HepG2 (cell line): Measurements from ENCODE around the gene ADAMTS12. TPM values are rescaled to one million over a fixed set of nuclear protein-coding genes. Genes with fewer than 3 reads are reported as not detected.

Experiments
- ATAC-seq: fragments of 200-7000 bp; cut with Tn5 transposase; 3 replicates; pipeline ENCODE4 v1.9.1; 2020; ENCODE audit warnings: mild to moderate bottlenecking, moderate library complexity
- BruUV-seq: library from RNA; stranded (reverse); fragments of 400-500 nt; replicated peaks from 2 replicates; lab custom pipeline; 2021; lab: Mats Ljungman, UMichigan
- CTCF ChIA-PET: fragments of 300-600 bp; formaldehyde crosslinking; extraction: SDS; loops from one replicate; lab custom pipeline; 2021; ENCODE audit warnings: low total read pairs, inconsistent platforms, low intra/inter-chr PET ratio; lab: Yijun Ruan, JAX
- POLR2A ChIA-PET: fragments of 350-600 bp; sonication (Branson Sonifier 250); formaldehyde crosslinking; loops from one replicate; lab custom pipeline; 2020; ENCODE audit warnings: antibody characterized with exemption, inconsistent platforms; lab: Yijun Ruan, JAX
- DNase-seq: peaks from one replicate; pipeline ENCODE4 v3.0.0-alpha.2; 2015; ENCODE audit warnings: low spot score
- FAIRE-seq: peaks from 3 replicates; lab custom pipeline; 2011; peaks lifted over from hg19 to GRCh38; lab: Jason Lieb, UNC
- H2AFZ ChIP-seq: one replicate; pipeline ENCODE4 v1.6.1; 2011; ENCODE audit warnings: low read length, inconsistent platforms
- H3K27ac ChIP-seq: fragments of 300-600 bp; 3 replicates; pipeline ENCODE4 v1.8.0; 2011; ENCODE audit warnings: mixed run types, mild to moderate bottlenecking, mixed read lengths, low read length, inconsistent platforms; ENCODE audit not compliant: insufficient read depth; ENCODE audit errors: extremely low read length
- H3K27me3 ChIP-seq, 2 experiments: fragments of 200-600 bp in 1 of 2; 2 replicates in 1 of 2; 3 replicates in 1 of 2; pipeline versions ENCODE4 v1.6.0 to v1.8.0; 2011; ENCODE audit warnings: low read length in 2 of 2, mild to moderate bottlenecking in 2 of 2, moderate library complexity in 2 of 2, inconsistent platforms in 1 of 2; ENCODE audit not compliant: insufficient read depth in 2 of 2, control insufficient read depth in 1 of 2
- H3K36me3 ChIP-seq, 2 experiments: fragments of 200-600 bp in 1 of 2; replicated peaks in 1 of 2; 2 replicates in 1 of 2; 3 replicates in 1 of 2; pipeline versions ENCODE4 v1.5.1 to v1.8.0; 2011; ENCODE audit warnings: low read length in 2 of 2, inconsistent platforms in 1 of 2; ENCODE audit not compliant: insufficient read depth in 2 of 2, control insufficient read depth in 1 of 2
- H3K4me1 ChIP-seq: 2 replicates; pipeline ENCODE4 v1.5.1; 2012; ENCODE audit warnings: low read length, inconsistent platforms; ENCODE audit not compliant: insufficient read depth
- H3K4me2 ChIP-seq: 2 replicates; pipeline ENCODE4 v1.6.0; 2011; ENCODE audit warnings: low read depth, low read length, inconsistent platforms
- H3K4me3 ChIP-seq, 3 experiments: fragments of 200-600 bp in 1 of 3; sonication (generic), shearing (Covaris generic) in 1 of 3; replicated peaks in 1 of 3; 2 replicates each; pipeline ENCODE4 v1.5.1; 2011 to 2016; ENCODE audit warnings: low read length in 3 of 3, inconsistent platforms in 2 of 3, low read depth in 2 of 3, mild to moderate bottlenecking in 2 of 3, control low read depth in 1 of 3, mixed read lengths in 1 of 3; ENCODE audit not compliant: insufficient read depth in 1 of 3
- H3K79me2 ChIP-seq: one replicate; pipeline ENCODE4 v1.6.1; 2011; ENCODE audit warnings: low read length, inconsistent platforms; ENCODE audit not compliant: insufficient read depth
- H3K9ac ChIP-seq: 2 replicates; pipeline ENCODE4 v1.6.0; 2011; ENCODE audit warnings: mild to moderate bottlenecking, low read depth, low read length, inconsistent platforms; ENCODE audit not compliant: insufficient read depth
- H3K9me3 ChIP-seq: 2 replicates; pipeline ENCODE4 v1.5.1; 2012; ENCODE audit warnings: mild to moderate bottlenecking, low read length
- H4K20me1 ChIP-seq: 2 replicates; pipeline ENCODE4 v1.6.0; 2011; ENCODE audit warnings: inconsistent platforms, mild to moderate bottlenecking, low read length, moderate library complexity; ENCODE audit not compliant: insufficient read depth
- CHD2 ChIP-seq: IDR thresholded peaks from 2 replicates; pipeline ENCODE4 v1.6.1; 2011; ENCODE audit warnings: low read depth, low read length, improper control_type of control experiment
- EHMT2 ChIP-seq: fragments of 200-600 bp; sonication (generic); IDR thresholded peaks from 2 replicates; pipeline ENCODE4 v1.7.0; 2017; ENCODE audit warnings: antibody characterized with exemption, low read depth, low read length, borderline replicate concordance
- GTF2F1 ChIP-seq: fragments of 150-350 bp; IDR thresholded peaks from 2 replicates; pipeline ENCODE4 v1.6.1; 2014; ENCODE audit warnings: low read length
- NAIF1 ChIP-seq: sonication (generic); formaldehyde crosslinking; IDR thresholded peaks from 2 replicates; pipeline ENCODE4 v1.5.0; 2020; ENCODE audit warnings: mild to moderate bottlenecking, missing genetic modification reagents, borderline replicate concordance
- NFYB ChIP-seq: sonication (generic); formaldehyde crosslinking; IDR thresholded peaks from 2 replicates; pipeline ENCODE4 v1.4.0; 2020; ENCODE audit warnings: missing genetic modification reagents
- SNAPC4 ChIP-seq: sonication (generic); formaldehyde crosslinking; IDR thresholded peaks from 2 replicates; pipeline ENCODE4 v1.4.0; 2020; ENCODE audit warnings: mild to moderate bottlenecking, missing genetic modification reagents
- TFAP4 ChIP-seq: sonication (generic); IDR thresholded peaks from 2 replicates; pipeline ENCODE4 v1.6.1; 2016; ENCODE audit warnings: low read depth, borderline replicate concordance
- ZNF550 ChIP-seq: sonication (generic); formaldehyde crosslinking; IDR thresholded peaks from 2 replicates; pipeline ENCODE4 v1.4.0; 2020; ENCODE audit warnings: mild to moderate bottlenecking, missing genetic modification reagents, borderline replicate concordance
- ZNF589 ChIP-seq: sonication (generic); formaldehyde crosslinking; conservative IDR thresholded peaks from 2 replicates; pipeline ENCODE4 v1.8.0; 2022; ENCODE audit warnings: mild to moderate bottlenecking, moderate library complexity, missing genetic modification reagents
- ZNF652 ChIP-seq: IDR thresholded peaks from 2 replicates; pipeline ENCODE4 v1.6.1; 2016; ENCODE audit warnings: low read depth, borderline replicate concordance
- ZNF773 ChIP-seq: sonication (generic); formaldehyde crosslinking; IDR thresholded peaks from 2 replicates; pipeline ENCODE4 v1.4.0; 2020; ENCODE audit warnings: missing genetic modification reagents, borderline replicate concordance
- WGBS: methylation state at CpG from one replicate; pipeline ENCODE4 v1.1.6; 2017; ENCODE audit warnings: low lambda C conversion rate; 5-methylcytosine and 5-hydroxymethylcytosine counted together
- in situ Hi-C: cut with HindIII; loops from 2 replicates; pipeline ENCODE4 v1.10.0; 2017; ENCODE audit warnings: low pct_unique_long_range_greater_than_20kb; ENCODE audit not compliant: extremely low pct_ligation_motif_present
- intact Hi-C: fragments of 100-400 bp; cut with micrococcal nuclease; formaldehyde crosslinking; loops from one replicate; pipeline ENCODE4 v1.10.0; 2022; ENCODE audit not compliant: unreplicated experiment
- polyA plus RNA-seq, 8 experiments: library from polyadenylated mRNA; depleted of rRNA in 3 of 8; stranded (reverse) in 7 of 8; unstranded in 1 of 8; fragments of >200 nt; fragmentation: Illumina TruSeq in 4 of 8; extraction: Trizol in 4 of 8; gene quantifications; 2 replicates each; pipeline versions ENCODE4 v1.2.1 to v1.2.3, GENCODE V29; 2011 to 2016; ENCODE audit warnings: low read depth in 4 of 8, missing spikeins in 1 of 8, mixed read lengths in 1 of 8; ENCODE audit not compliant: insufficient read depth in 1 of 8
- total RNA-seq, 5 experiments: library from RNA; depleted of rRNA; stranded (reverse); fragments of >200 nt; fragmentation: Illumina TruSeq; extraction: Trizol; gene quantifications; 2 replicates each; pipeline ENCODE4 v1.2.3, GENCODE V29; 2016; ENCODE audit warnings: low read depth in 1 of 5
- TF ChIP-seq, protein P1 (sequence below): sonication (generic); formaldehyde crosslinking; IDR thresholded peaks from 2 replicates; pipeline ENCODE4 v1.4.0; 2020; ENCODE audit warnings: missing genetic modification reagents

The ADAMTS12 gene
- total and polyA plus RNA-seq, 2 of the 13 experiments (the other 11 are each of a cell fraction or from before 2014, with no cell fraction given), result 0.03 TPM; not detected in 1

DNA sequence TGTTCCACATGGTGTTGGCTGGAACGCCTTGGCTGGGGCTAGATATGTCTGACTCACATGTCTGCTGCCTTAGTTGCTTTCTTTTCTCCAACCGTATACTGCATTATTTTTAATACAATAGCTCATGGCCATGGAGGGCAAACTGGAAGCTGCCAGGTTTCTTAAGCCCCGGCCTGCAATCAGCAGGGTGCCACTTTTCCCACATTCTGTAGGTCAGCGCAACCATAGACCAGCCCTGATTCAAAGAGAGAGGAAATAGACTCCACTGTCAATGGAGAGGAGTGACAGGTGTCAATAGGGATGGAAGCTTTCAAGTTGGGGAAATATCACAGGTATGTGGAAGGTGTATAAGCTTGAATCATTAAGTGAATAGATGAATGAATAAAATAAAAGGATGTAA, 390.5 kb downstream of the ADAMTS12 start:
- ATAC-seq (no peak), DNase-seq (no peak), FAIRE-seq (no peak)
- BruUV-seq, result no TSS peak
- ChIA-PET POLR2A (no interaction called here), CTCF (no interaction called here)
- Histone ChIP-seq H3K4me2 (no peak overlapping the region), H3K36me3 (no peaks in the 10 kb centered on the region), H3K4me1 (no peaks in the 10 kb centered on the region; the same call in 1 of the 2 replicates), H3K79me2 (no peaks in the 10 kb centered on the region), H3K9me3 (no peaks in the 10 kb centered on the region), H2AFZ (no peak overlapping the region), H3K9ac (no peak overlapping the region), H4K20me1 (no peaks in the 10 kb centered on the region), H3K27ac (no peak overlapping the region), H3K4me3 (no peak overlapping the region), H3K27me3 (no peaks in the 10 kb centered on the region)
- WGBS, result 46% methylated on average over 4 of the region's 4 CpGs
- in situ Hi-C loops (no loop called here), intact Hi-C loops (no loop called here)
- TF ChIP-seq ZNF773 (CRISPR knock-in tag) (no peak), ZNF652 (CRISPR knock-in tag) (no peak)

DNA sequence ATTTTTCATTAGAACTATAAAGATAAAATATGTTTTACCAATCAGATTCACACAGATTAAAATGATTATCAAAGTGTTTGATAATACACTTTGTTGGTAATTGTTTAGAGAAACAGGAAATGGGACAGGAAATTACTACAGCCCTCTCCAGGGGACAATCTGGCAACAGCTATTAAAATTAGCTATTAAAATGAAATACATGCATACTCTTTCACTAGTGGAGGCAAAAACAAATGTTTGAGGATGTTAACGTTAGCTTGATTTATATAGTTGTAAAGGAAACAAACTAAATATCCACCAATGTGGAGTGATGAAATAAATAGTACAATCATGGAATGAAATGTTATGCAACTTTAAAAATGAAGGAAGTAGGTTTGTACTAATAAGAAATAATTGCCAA, 397.3 kb downstream of the ADAMTS12 start:
- Histone ChIP-seq H3K27me3 (no peaks in the 10 kb centered on the region), H3K4me3 (no peak overlapping the region), H3K9me3 (no peaks in the 10 kb centered on the region), H3K36me3 (no peaks in the 10 kb centered on the region), H3K27ac (no peak overlapping the region), H3K4me2 (no peak overlapping the region), H2AFZ (no peak overlapping the region), H4K20me1 (no peaks in the 10 kb centered on the region), H3K4me1 (peaks cover 9% of the 10 kb centered on the region; the same call in 1 of the 2 replicates), H3K9ac (no peak overlapping the region), H3K79me2 (no peaks in the 10 kb centered on the region)
- intact Hi-C loops, result no loop called here
- no TSS peak for BruUV-seq
- in situ Hi-C loops, result no loop called here
- TF ChIP-seq SNAPC4 (CRISPR knock-in tag) (no peak), ZNF589 (no peak), NAIF1 (CRISPR knock-in tag) (no peak), TFAP4 (no peak), NFYB (CRISPR knock-in tag) (no peak), CHD2 (no peak), EHMT2 (no peak), ZNF550 (CRISPR knock-in tag) (no peak), GTF2F1 (no peak)
- TF ChIP-seq, protein P1, sequence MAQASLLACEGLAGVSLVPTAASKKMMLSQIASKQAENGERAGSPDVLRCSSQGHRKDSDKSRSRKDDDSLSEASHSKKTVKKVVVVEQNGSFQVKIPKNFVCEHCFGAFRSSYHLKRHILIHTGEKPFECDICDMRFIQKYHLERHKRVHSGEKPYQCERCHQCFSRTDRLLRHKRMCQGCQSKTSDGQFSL, result no peak
- ChIA-PET CTCF (no interaction called here), POLR2A (no interaction called here)
- DNase-seq (no peak), ATAC-seq (no peak), FAIRE-seq (no peak)
- WGBS, result 32% methylated on average over 1 of the region's 1 CpG
